Psoas muscle (tissue), 8 donors: ENCODE measurements around the gene PPP1CB. TPM values are rescaled to one million over a fixed set of nuclear protein-coding genes. Genes with fewer than 3 reads are reported as not detected.

ENCODE experiments used
- ATAC-seq, 4 donors: fragments of 200-7000 bp; cut with Tn5 transposase; one replicate each; pipeline ENCODE4 v1.9.1; 2020; ENCODE audit warnings: moderate library complexity in 3 of 4, mild to moderate bottlenecking in 2 of 4
- DNase-seq, 2 donors: peaks; one replicate each; pipeline ENCODE4 v3.0.0-alpha.2; 2020
- H3K27ac ChIP-seq: fragments of 200-600 bp; one replicate; pipeline ENCODE4 v1.8.0; 2022
- H3K27me3 ChIP-seq, 3 donors: fragments of 200-600 bp in 1 of 3; one replicate each; pipeline versions ENCODE4 v1.6.1 to v1.8.0; 2013 to 2022; ENCODE audit warnings: low read length in 2 of 3, mild to moderate bottlenecking in 2 of 3, moderate library complexity in 1 of 3; ENCODE audit not compliant: insufficient read depth in 3 of 3
- H3K36me3 ChIP-seq, 2 donors: fragments of 200-600 bp in 1 of 2; one replicate each; pipeline versions ENCODE4 v1.6.1 to v1.8.0; 2013 to 2022; ENCODE audit warnings: low read depth in 1 of 2, mild to moderate bottlenecking in 1 of 2, moderate library complexity in 1 of 2; ENCODE audit not compliant: insufficient read depth in 1 of 2
- H3K4me1 ChIP-seq: fragments of 200-600 bp; one replicate; pipeline ENCODE4 v1.8.0; 2022
- H3K4me3 ChIP-seq: fragments of 200-600 bp; one replicate; pipeline ENCODE4 v1.8.0; 2022; ENCODE audit warnings: mild to moderate bottlenecking
- H3K9me3 ChIP-seq: fragments of 200-600 bp; one replicate; pipeline ENCODE4 v1.8.0; 2022
- WGBS, 3 donors: extraction: QIAGEN DNeasy Blood & Tissue Kit; methylation state at CpG; one replicate each; pipeline versions ENCODE4 v1.1.6 to v1.1.7; 2013; 5-methylcytosine and 5-hydroxymethylcytosine counted together
- intact Hi-C, 2 donors: fragments of 100-400 bp; cut with DNase I; formaldehyde crosslinking; loops; one replicate each; pipeline versions ENCODE4 v1.11.0 to v1.14.2; 2022
- polyA plus RNA-seq, 3 donors: library from polyadenylated mRNA; stranded (reverse); fragments of 200-250 nt; gene quantifications; one replicate each; pipeline ENCODE4 v1.2.3, GENCODE V29; 2013
- total RNA-seq, 4 donors: library from RNA; stranded (reverse); fragmentation: NEBNext Ultra II Directional in 2 of 4; extraction: Animal tissue kit (Norgen Biotek cat#: 25700) in 2 of 4; gene quantifications; one replicate each; pipeline versions ENCODE4 v1.2.1 to v1.2.4, GENCODE V29; 2021 to 2023
- TF ChIP-seq, protein P1 (sequence below): fragments of 200-600 bp; IDR thresholded peaks from one replicate; pipeline ENCODE4 v1.8.0; 2022; ENCODE audit warnings: antibody characterized with exemption
- donor health status: healthy with polysubstance abuse.
- donor health status: DM: no; HTN: no; CAD: no; lungs with moderate emphysema.
- donor health status: Bipolar disorder and iron deficiency.
- donor health status: healthy.
- donor health status: DM: yes; HTN: yes; CAD: no.
- donor health status: DM: no; HTN: no; CAD: no.
- donor health status: DM: no; HTN: no; CAD: no.
- donor health status: DM: yes; HTN: yes; CAD: no.

The PPP1CB gene
- total and polyA plus RNA-seq, 7 donors, result 191 to 628 (median 448) TPM

DNA sequence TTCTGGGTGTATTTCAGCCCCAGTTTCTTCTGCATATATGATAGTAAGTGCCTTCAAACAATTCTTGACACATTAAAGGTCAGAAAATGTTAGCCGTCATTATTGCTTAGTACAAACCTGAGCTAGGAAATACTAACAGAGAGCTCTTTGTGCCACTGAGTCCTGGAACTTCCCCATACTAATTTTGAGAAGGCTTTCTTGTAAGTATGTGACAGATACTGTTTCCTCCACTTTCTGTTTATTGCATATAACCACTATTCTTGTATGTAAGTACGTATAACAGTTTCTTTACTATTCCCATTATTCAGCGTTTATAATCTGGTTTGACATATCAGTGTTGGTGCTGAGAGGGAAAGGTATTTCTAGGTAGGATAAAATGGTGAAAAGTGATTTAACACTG lies 9.8 kb downstream of the PPP1CB start:
- no peak for DNase-seq
- Histone ChIP-seq H3K4me1 (peaks cover 77% of the 10 kb centered on the region), H3K27ac (no peak overlapping the region)

GRCh38 chr2:28764909-28765711 lies 13.5 kb downstream of the PPP1CB start:
- peaks cover 76% of the 10 kb centered on the region for H3K4me1 ChIP-seq
- 64 to 76% (median 70%) methylated on average over 8 of the region's 8 CpGs for WGBS, 3 donors
- peaks cover 0 to 6% of the 10 kb centered on the region in 2 donors for H3K36me3 ChIP-seq
- H3K4me3 ChIP-seq, result no peak overlapping the region
- H3K27ac ChIP-seq, result peak overlapping the region; percentile 4
- no peaks in the 10 kb centered on the region for H3K27me3 ChIP-seq
- H3K9me3 ChIP-seq, result no peaks in the 10 kb centered on the region
- DNase-seq, result no peak
- TF ChIP-seq, protein P1, sequence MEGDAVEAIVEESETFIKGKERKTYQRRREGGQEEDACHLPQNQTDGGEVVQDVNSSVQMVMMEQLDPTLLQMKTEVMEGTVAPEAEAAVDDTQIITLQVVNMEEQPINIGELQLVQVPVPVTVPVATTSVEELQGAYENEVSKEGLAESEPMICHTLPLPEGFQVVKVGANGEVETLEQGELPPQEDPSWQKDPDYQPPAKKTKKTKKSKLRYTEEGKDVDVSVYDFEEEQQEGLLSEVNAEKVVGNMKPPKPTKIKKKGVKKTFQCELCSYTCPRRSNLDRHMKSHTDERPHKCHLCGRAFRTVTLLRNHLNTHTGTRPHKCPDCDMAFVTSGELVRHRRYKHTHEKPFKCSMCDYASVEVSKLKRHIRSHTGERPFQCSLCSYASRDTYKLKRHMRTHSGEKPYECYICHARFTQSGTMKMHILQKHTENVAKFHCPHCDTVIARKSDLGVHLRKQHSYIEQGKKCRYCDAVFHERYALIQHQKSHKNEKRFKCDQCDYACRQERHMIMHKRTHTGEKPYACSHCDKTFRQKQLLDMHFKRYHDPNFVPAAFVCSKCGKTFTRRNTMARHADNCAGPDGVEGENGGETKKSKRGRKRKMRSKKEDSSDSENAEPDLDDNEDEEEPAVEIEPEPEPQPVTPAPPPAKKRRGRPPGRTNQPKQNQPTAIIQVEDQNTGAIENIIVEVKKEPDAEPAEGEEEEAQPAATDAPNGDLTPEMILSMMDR, result no peak
- intact Hi-C loops, result loop anchor here in 1 of 2 donors (5.0 kb wide), 1 partner anchor 198 kb away; no protein-coding TSS in a partner anchor
- peak in 1 of 4 donors; percentile 6 for ATAC-seq

More for the DNA sequence above, 9.8 kb downstream of the PPP1CB start:
- Histone ChIP-seq H3K9me3 (no peaks in the 10 kb centered on the region), H3K36me3 (peaks cover 0 to 15% of the 10 kb centered on the region in 2 donors), H3K27me3 (no peaks in the 10 kb centered on the region), H3K4me3 (no peak overlapping the region)
- intact Hi-C loops, result loop anchor here in 1 of 2 donors (5.0 kb wide), 1 partner anchor 194 kb away; no protein-coding TSS in a partner anchor
- 69 to 87% (median 74%) methylated on average over 3 of the region's 3 CpGs for WGBS, 3 donors
- TF ChIP-seq, protein P1, result no peak
- no peak for ATAC-seq

GRCh38 chr2:28766070-28766469 lies 14.4 kb downstream of the PPP1CB start:
- no peak overlapping the region for H3K4me3 ChIP-seq
- no peak overlapping the region for H3K27ac ChIP-seq
- H3K9me3 ChIP-seq, result no peaks in the 10 kb centered on the region
- intact Hi-C loops, result no loop called here
- no peak for ATAC-seq
- DNase-seq, result no peak
- H3K27me3 ChIP-seq, result no peaks in the 10 kb centered on the region
- H3K4me1 ChIP-seq, result peaks cover 72% of the 10 kb centered on the region
- TF ChIP-seq, protein P1, result no peak
- 86 to 90% (median 87%) methylated on average over 2 of the region's 2 CpGs for WGBS, 3 donors
- H3K36me3 ChIP-seq, result no peaks in the 10 kb centered on the region

GRCh38 chr2:28767337-28767736 lies 15.7 kb downstream of the PPP1CB start:
- Histone ChIP-seq H3K27me3 (no peaks in the 10 kb centered on the region), H3K36me3 (no peaks in the 10 kb centered on the region), H3K4me1 (peaks cover 76% of the 10 kb centered on the region), H3K4me3 (no peak overlapping the region), H3K9me3 (no peaks in the 10 kb centered on the region), H3K27ac (peak overlapping the region; percentile 39)
- no peak for DNase-seq
- intact Hi-C loops, result no loop called here
- TF ChIP-seq, protein P1, result no peak
- ATAC-seq, result no peak
- WGBS, 3 donors, result 32 to 58% (median 36%) methylated on average over 3 of the region's 3 CpGs
